HG03097 (cell line): ENCODE measurements around the gene ANAPC5.
"Not testable (repeated sequence)": the region's sequence is repeated elsewhere in the genome, so short reads cannot be mapped to it uniquely, and the experiment has no call there.

Experiments used
- ATAC-seq: cut with Tn5 transposase; IDR thresholded peaks from one replicate; pipeline ENCODE4 v1.9.1; 2021; ENCODE audit not compliant: unreplicated experiment, low FRiP score

The ANAPC5 gene

GRCh38 chr12:121351820-121352681 is at the start of gene ANAPC5:
Gene ANAPC5, minus strand, starts transcription at chr12:121352411. Its CDS starts 71 bp downstream, at chr12:121352340.
- ATAC-seq = peak; percentile 98

- ATAC-seq = peak; percentile 38
These were observed 48.3 kb upstream of the ANAPC5 start for GRCh38 chr12:121400332-121401139.

- peak; percentile 89 for ATAC-seq
These were observed 47.5 kb upstream of the ANAPC5 start, which contains the start of gene RNF34 for GRCh38 chr12:121399391-121400331. Gene RNF34, plus strand, starts transcription at chr12:121400118. Its CDS starts 95 bp downstream, at chr12:121400213.

- no peak for ATAC-seq
These were observed 46.1 kb upstream of the ANAPC5 start for GRCh38 chr12:121398355-121398754.

- no peak for ATAC-seq
These were observed 45.3 kb upstream of the ANAPC5 start for GRCh38 chr12:121397521-121397920.

- ATAC-seq = no peak
These were observed 40.1 kb upstream of the ANAPC5 start for GRCh38 chr12:121392325-121392716.

- ATAC-seq = no peak
These were observed 39.6 kb upstream of the ANAPC5 start for GRCh38 chr12:121391619-121392324.

- no peak for ATAC-seq
These were observed 38.6 kb upstream of the ANAPC5 start for GRCh38 chr12:121390856-121391255.

- ATAC-seq = no peak
These were observed 36.3 kb upstream of the ANAPC5 start for GRCh38 chr12:121388421-121388981.

GRCh38 chr12:121384891-121385290 is 32.7 kb upstream of the ANAPC5 start:
- ATAC-seq = not testable (repeated sequence)

GRCh38 chr12:121383601-121384021 is 31.4 kb upstream of the ANAPC5 start:
- no peak for ATAC-seq

- ATAC-seq = no peak
These were observed 27.7 kb upstream of the ANAPC5 start for GRCh38 chr12:121379945-121380344.

GRCh38 chr12:121378736-121379135 is 26.5 kb upstream of the ANAPC5 start:
- no peak for ATAC-seq

GRCh38 chr12:121376754-121377697 is 24.8 kb upstream of the ANAPC5 start:
- no peak for ATAC-seq

GRCh38 chr12:121374945-121375584 is 22.9 kb upstream of the ANAPC5 start:
- not testable (repeated sequence) for ATAC-seq

- not testable (repeated sequence) for ATAC-seq
These were observed 22.1 kb upstream of the ANAPC5 start for GRCh38 chr12:121374336-121374735.

GRCh38 chr12:121373755-121374154 is 21.5 kb upstream of the ANAPC5 start:
- no peak for ATAC-seq

GRCh38 chr12:121371404-121371803 is 19.2 kb upstream of the ANAPC5 start:
- ATAC-seq = no peak
